Loucy (cell line): ENCODE results near the gene TSC22D3.

Experiments
- H2AFZ ChIP-seq: fragments of 200-600 bp; sonication (generic); 2 replicates; pipeline ENCODE4 v1.6.0; 2016; ENCODE audit warnings: antibody characterized with exemption, mild to moderate bottlenecking, low read length, moderate library complexity
- H3F3A ChIP-seq: fragments of 200-600 bp; 2 replicates; pipeline ENCODE4 v1.6.0; 2016; ENCODE audit warnings: antibody characterized with exemption, low read depth, mild to moderate bottlenecking
- H3K27me3 ChIP-seq: fragments of 200-600 bp; sonication (generic); 2 replicates; pipeline ENCODE4 v1.6.1; 2014; ENCODE audit warnings: low read length, mild to moderate bottlenecking; ENCODE audit not compliant: insufficient read depth, poor library complexity, severe bottlenecking
- H3K36me3 ChIP-seq: fragments of 200-600 bp; sonication (generic); 2 replicates; pipeline ENCODE4 v1.6.1; 2016; ENCODE audit warnings: low read length; ENCODE audit not compliant: insufficient read depth
- H3K4me1 ChIP-seq: fragments of 200-600 bp; sonication (generic); 2 replicates; pipeline ENCODE4 v1.5.1; 2014; ENCODE audit warnings: low read length, mild to moderate bottlenecking; ENCODE audit not compliant: insufficient read depth, poor library complexity, severe bottlenecking
- H3K4me2 ChIP-seq: fragments of 200-600 bp; sonication (generic); 2 replicates; pipeline ENCODE4 v1.6.0; 2014; ENCODE audit warnings: antibody characterized with exemption, low read length, low read depth, mild to moderate bottlenecking; ENCODE audit not compliant: poor library complexity, severe bottlenecking
- H3K4me3 ChIP-seq: fragments of 200-600 bp; sonication (generic); 2 replicates; pipeline ENCODE4 v1.5.1; 2014; ENCODE audit warnings: low read length, mild to moderate bottlenecking, mixed read lengths; ENCODE audit not compliant: poor library complexity, severe bottlenecking
- H3K79me2 ChIP-seq: fragments of 200-600 bp; sonication (generic); 2 replicates; pipeline ENCODE4 v1.6.1; 2014; ENCODE audit warnings: low read length; ENCODE audit not compliant: insufficient read depth
- H3K9ac ChIP-seq: fragments of 200-600 bp; sonication (generic); 2 replicates; pipeline ENCODE4 v1.6.0; 2014; ENCODE audit warnings: mild to moderate bottlenecking, low read depth, low read length, moderate library complexity; ENCODE audit not compliant: poor library complexity, severe bottlenecking
- H3K9me2 ChIP-seq: fragments of 200-600 bp; sonication (generic); replicated peaks from 2 replicates; pipeline ENCODE4 v1.6.1; 2016; ENCODE audit warnings: low read depth, low read length, mixed read lengths
- H3K9me3 ChIP-seq: fragments of 200-600 bp; sonication (generic); 2 replicates; pipeline ENCODE4 v1.6.1; 2014; ENCODE audit warnings: mild to moderate bottlenecking, antibody characterized with exemption, low read length, low read depth; ENCODE audit not compliant: insufficient read depth
- H4K20me1 ChIP-seq: fragments of 200-600 bp; sonication (generic); 2 replicates; pipeline ENCODE4 v1.6.0; 2014; ENCODE audit warnings: antibody characterized with exemption, low read length, mild to moderate bottlenecking; ENCODE audit not compliant: insufficient read depth, poor library complexity, severe bottlenecking
- CTCF ChIP-seq: fragments of 200-600 bp; sonication (generic); conservative IDR thresholded peaks from 2 replicates; pipeline ENCODE4 v1.5.1; 2014; ENCODE audit warnings: mild to moderate bottlenecking, antibody characterized with exemption, low read length
- EZH2phosphoT487 ChIP-seq: fragments of 200-600 bp; IDR thresholded peaks from 2 replicates; pipeline ENCODE4 v1.6.1; 2018; ENCODE audit warnings: antibody characterized with exemption, mild to moderate bottlenecking, moderate library complexity, borderline replicate concordance

Gene TSC22D3

GRCh38 chrX:107721318-107721717, 54.3 kb downstream of the TSC22D3 start:
- Histone ChIP-seq H3K4me2 (no peak overlapping the region), H3K9me2 (no peaks in the 10 kb centered on the region), H4K20me1 (peaks cover 1% of the 10 kb centered on the region), H3F3A (no peaks in the 10 kb centered on the region), H3K9ac (no peak overlapping the region), H2AFZ (no peak overlapping the region), H3K27me3 (peaks cover under 1% of the 10 kb centered on the region), H3K4me3 (no peak overlapping the region), H3K4me1 (peaks cover 12% of the 10 kb centered on the region), H3K9me3 (no peaks in the 10 kb centered on the region), H3K36me3 (no peaks in the 10 kb centered on the region), H3K79me2 (peaks cover 16% of the 10 kb centered on the region)
- TF ChIP-seq EZH2phosphoT487: no peak
- no peak for TF ChIP-seq CTCF

- no peaks in the 10 kb centered on the region for H3K9me3 ChIP-seq
- TF ChIP-seq EZH2phosphoT487 (no peak), CTCF (peak; percentile 67)
- H3K4me1 ChIP-seq: peaks cover 30% of the 10 kb centered on the region
- H2AFZ ChIP-seq: no peak overlapping the region
- H3K9me2 ChIP-seq: no peaks in the 10 kb centered on the region
- peaks cover 30% of the 10 kb centered on the region for H3K36me3 ChIP-seq
- H4K20me1 ChIP-seq: peaks cover 31% of the 10 kb centered on the region
- peaks cover 47% of the 10 kb centered on the region for H3K79me2 ChIP-seq
- peaks cover 13% of the 10 kb centered on the region for H3K27me3 ChIP-seq
- peak overlapping the region; percentile 97 for H3K4me3 ChIP-seq
- H3K9ac ChIP-seq: peak overlapping the region; percentile 99
- H3K4me2 ChIP-seq: peak overlapping the region; percentile 99
- peaks cover 7% of the 10 kb centered on the region; the same call in 1 of the 2 replicates for H3F3A ChIP-seq
These were observed 57.4 kb downstream of the TSC22D3 start for GRCh38 chrX:107718156-107718621.

- no peak for TF ChIP-seq EZH2phosphoT487
- no peak for TF ChIP-seq CTCF
- Histone ChIP-seq H3K4me2 (peak overlapping the region; percentile 99), H3K4me1 (peaks cover 40% of the 10 kb centered on the region), H3K79me2 (peaks cover 54% of the 10 kb centered on the region), H3K9me3 (no peaks in the 10 kb centered on the region), H3F3A (peaks cover 15% of the 10 kb centered on the region), H3K27me3 (peaks cover 13% of the 10 kb centered on the region), H4K20me1 (peaks cover 33% of the 10 kb centered on the region), H3K36me3 (peaks cover 34% of the 10 kb centered on the region), H2AFZ (no peak overlapping the region), H3K9ac (peak overlapping the region; percentile 99), H3K9me2 (no peaks in the 10 kb centered on the region), H3K4me3 (peak overlapping the region; percentile 97)
These were observed 58.5 kb downstream of the TSC22D3 start for GRCh38 chrX:107716816-107717700.
